ENCODE results near the gene CHD9. TPM values are rescaled to one million over a fixed set of nuclear protein-coding genes. Genes with fewer than 3 reads are reported as not detected.

CHD9 gene
- total and polyA plus RNA-seq, 9 of the 15 experiments (the other 6 are each of a cell fraction or from before 2014, with no cell fraction given): 29.0 to 69.3 (median 40.6) TPM

GRCh38 chr16:53078765-53079485, 24.1 kb downstream of the CHD9 start (continued):
- no peak for TF ChIP-seq MLLT1 (IDR thresholded peaks at IDR 0.05)
- no peak for TF ChIP-seq TBL1XR1 (IDR thresholded peaks at IDR 0.05; ENCODE audit: low read length in 2 of 2)
- no peak for TF ChIP-seq KAT8 (IDR thresholded peaks at IDR 0.05; ENCODE audit: low read depth)
- no peak for TF ChIP-seq HDAC8 (tag; IDR thresholded peaks at IDR 0.05)
- TF ChIP-seq MBD1 (CRISPR knock-in tag; IDR thresholded peaks at IDR 0.05): no peak
- no peak for TF ChIP-seq HNRNPUL1 (IDR thresholded peaks at IDR 0.05; ENCODE audit: low read length)
- TF ChIP-seq CTCF (IDR thresholded peaks at IDR 0.05 in 2 of 3, conservative IDR thresholded peaks at IDR 0.05 in 1 of 3; ENCODE audit: insufficient read depth in 2 of 3, low read depth in 1 of 3, low read length in 3 of 3): peak in 2 of 3 experiments; percentile 16 to 35; a peak in 2 of 6 replicates
- no peak for TF ChIP-seq ZNF184 (CRISPR knock-in tag; IDR thresholded peaks at IDR 0.05)
- no peak for TF ChIP-seq REST (IDR thresholded peaks at IDR 0.05; ENCODE audit: borderline replicate concordance)
- no peak for TF ChIP-seq REST (CRISPR knock-in tag; IDR thresholded peaks at IDR 0.05; ENCODE audit: low read depth)
- TF ChIP-seq CBFB (CRISPR knock-in tag; IDR thresholded peaks at IDR 0.05): no peak
